Raji (cell line): Measurements from ENCODE around the gene MYL3.

Source experiments
- POLR2A ChIP-seq: IDR thresholded peaks from 2 replicates; pipeline ENCODE4 v1.6.1; 2011; ENCODE audit warnings: low read depth, low read length, control low read depth; ENCODE audit not compliant: insufficient read depth

Gene MYL3

GRCh38 chr3:46878781-46879436 is 15.7 kb upstream of the MYL3 start:
- TF ChIP-seq POLR2A, result no peak

GRCh38 chr3:46877406-46878125 is 14.3 kb upstream of the MYL3 start, which contains the start of gene PTH1R:
PTH1R (plus strand) TSS chr3:46877721; CDS start chr3:46883560, 5,839 bp downstream.
- no peak for TF ChIP-seq POLR2A

DNA sequence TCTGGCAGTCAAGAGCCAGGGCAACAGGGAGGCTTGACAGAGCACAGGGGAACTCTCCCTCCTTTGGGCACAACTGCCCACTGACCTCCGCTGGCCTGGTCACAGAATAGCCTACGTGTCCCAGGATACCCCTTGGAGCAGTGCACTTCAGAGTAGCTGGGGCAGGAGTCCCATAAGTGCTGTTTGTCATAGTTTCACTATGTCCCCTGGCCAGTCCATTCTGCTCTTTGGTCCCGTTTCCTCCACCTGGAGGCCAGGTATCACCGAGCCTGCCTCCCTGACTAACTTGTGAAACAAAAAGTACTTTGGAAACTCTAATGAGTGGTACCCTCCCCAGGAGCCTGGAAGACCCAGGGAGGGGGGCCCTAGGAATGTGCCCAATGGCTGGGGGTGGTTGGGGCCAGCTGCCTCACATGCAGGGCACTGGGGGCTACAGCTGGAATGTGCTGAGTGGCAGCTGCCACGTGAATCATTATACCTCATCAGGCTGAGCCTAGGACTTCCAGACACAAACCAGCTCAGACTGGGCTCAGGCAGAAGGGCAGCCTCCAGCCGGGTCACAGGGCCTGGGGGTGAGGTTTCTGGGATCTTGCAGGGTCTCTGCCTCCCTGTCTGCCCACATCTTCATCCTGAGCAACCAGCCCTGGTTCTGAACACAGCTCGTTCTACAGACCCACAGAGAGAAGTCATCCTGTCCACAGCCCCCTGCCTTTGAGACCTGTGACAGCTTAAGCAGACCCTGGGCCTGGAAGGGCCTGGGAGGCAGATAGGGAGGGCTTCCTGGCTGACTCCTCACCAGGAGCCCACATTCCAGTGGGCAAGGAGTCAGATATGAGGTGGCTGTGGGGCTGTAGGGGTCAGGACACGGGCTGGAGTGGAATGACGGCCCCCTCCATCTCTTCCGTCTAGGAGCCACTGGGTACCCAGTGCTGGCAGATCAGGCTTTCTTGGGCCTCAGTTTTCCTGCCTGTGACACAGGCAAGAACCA is 13.4 kb upstream of the MYL3 start:
- no peak for TF ChIP-seq POLR2A

DNA sequence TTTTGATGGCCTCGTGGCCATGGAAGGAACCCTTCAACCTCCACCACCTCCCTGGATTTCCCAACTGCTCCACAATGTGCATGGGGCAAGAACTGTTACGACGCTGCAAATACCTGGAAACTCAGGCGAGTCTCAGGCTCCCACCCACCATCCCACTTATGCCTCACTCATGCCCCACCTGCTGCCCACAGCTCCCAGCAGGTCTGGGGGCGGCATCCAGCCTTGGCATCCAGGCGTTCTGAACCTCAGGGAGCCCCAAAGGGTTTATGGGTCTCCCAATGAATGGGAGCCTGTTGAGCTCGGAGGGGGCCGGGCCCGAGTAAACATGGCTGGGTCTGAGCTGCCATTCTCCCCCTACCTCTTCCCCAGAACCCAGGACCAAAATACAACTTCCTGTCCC is 12.3 kb upstream of the MYL3 start:
- no peak for TF ChIP-seq POLR2A

DNA sequence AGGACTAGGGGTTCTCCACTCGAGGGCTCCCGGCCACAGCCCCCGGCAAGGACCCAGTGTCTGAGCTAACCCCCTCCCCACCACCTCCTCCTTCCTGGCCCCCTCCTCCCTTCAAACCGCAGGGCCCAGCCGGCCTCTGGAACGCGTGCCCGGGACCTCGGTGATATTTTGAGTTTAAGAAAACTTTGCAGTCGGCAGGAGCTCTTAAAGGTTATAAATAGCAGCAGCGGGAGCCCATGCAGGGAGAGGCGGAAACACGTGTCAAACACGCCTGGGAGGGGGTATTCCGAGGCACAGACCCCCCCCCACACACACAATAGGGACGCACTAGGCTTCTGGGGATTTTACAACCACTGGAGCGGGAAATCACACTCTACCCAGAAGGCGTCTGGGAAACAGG is 11.2 kb upstream of the MYL3 start:
- TF ChIP-seq POLR2A, result no peak

GRCh38 chr3:46873521-46873920 is 10.3 kb upstream of the MYL3 start:
- no peak for TF ChIP-seq POLR2A

DNA sequence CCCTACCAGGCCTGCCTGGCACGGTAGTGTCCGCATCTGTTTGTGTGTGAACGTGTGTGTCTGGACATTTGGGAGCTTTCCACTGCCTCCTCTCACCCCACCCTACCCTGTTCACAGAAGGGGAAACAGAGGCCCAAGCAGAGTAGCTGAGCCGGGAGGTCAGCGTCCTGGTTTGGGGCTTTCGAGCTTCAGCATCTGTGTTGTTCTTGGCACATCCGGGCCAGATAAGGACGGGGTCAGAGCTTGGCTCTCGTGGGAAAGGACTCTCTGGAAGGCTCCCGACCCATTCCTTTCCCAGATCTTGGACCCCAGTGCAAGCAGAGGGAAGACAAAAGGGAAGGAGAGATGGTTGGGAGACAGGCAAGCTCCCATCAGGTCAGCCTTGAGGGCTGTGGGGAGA is 8.0 kb upstream of the MYL3 start:
- no peak for TF ChIP-seq POLR2A

GRCh38 chr3:46870651-46871050 is 7.4 kb upstream of the MYL3 start:
- TF ChIP-seq POLR2A, result no peak

- no peak for TF ChIP-seq POLR2A
Observed at GRCh38 chr3:46869440-46869839, 6.2 kb upstream of the MYL3 start.

GRCh38 chr3:46868948-46869347 is 5.7 kb upstream of the MYL3 start:
- TF ChIP-seq POLR2A, result no peak

GRCh38 chr3:46868287-46868686 is 5.0 kb upstream of the MYL3 start:
- no peak for TF ChIP-seq POLR2A

- TF ChIP-seq POLR2A, result no peak
Observed at GRCh38 chr3:46867550-46867898, 4.3 kb upstream of the MYL3 start.

- no peak for TF ChIP-seq POLR2A
Observed at GRCh38 chr3:46866720-46867549, 3.7 kb upstream of the MYL3 start.

- no peak for TF ChIP-seq POLR2A
Observed at GRCh38 chr3:46866032-46866595, 2.9 kb upstream of the MYL3 start.

- no peak for TF ChIP-seq POLR2A
Observed at GRCh38 chr3:46865546-46865945, 2.3 kb upstream of the MYL3 start.

DNA sequence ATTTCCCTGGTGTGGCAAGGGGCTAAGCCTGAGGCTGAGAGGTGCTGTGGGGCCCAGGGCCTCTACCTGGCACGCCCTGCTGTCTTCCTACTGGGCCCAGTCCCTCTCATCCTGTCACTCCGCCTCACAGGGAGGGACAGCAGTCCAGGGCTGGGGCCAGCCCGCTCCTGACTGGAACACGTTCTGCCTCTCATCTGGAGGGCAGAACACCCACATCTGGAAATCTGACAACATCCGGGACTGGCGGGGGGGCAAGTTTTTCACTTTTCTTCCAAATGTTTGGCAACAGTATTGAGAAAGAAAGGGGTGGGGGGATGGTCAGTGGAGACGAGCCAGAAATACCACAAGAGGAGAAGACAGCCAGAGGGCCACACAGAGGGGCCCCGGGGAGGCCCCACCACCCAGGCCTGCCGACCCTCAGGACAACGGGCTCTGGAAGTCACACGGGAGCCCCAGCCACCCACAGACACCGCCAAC is 1.8 kb upstream of the MYL3 start:
- TF ChIP-seq POLR2A, result no peak
